SK-N-SH treated with all-trans-retinoic acid at 6 μM for 48 hours (cell line): ENCODE measurements around the gene TNIK.

Source experiments
- ATAC-seq: fragments of 200-7000 bp; cut with Tn5 transposase; 3 replicates; pipeline ENCODE4 v1.9.1; 2020; ENCODE audit warnings: mild to moderate bottlenecking, moderate library complexity
- BACH2 ChIP-seq: fragments of 250-450 bp; sonication (Bioruptor Pico); IDR thresholded peaks from 2 replicates; pipeline ENCODE4 v1.9.0; 2021; ENCODE audit warnings: mild to moderate bottlenecking, borderline replicate concordance
- CSDC2 ChIP-seq: fragments of 250-450 bp; sonication (Bioruptor Pico); IDR thresholded peaks from 2 replicates; pipeline ENCODE4 v1.5.0; 2020; ENCODE audit warnings: mild to moderate bottlenecking, moderate library complexity
- ESRRG ChIP-seq: fragments of 250-450 bp; sonication (Bioruptor Pico); IDR thresholded peaks from 2 replicates; pipeline ENCODE4 v1.6.1; 2021; ENCODE audit warnings: mild to moderate bottlenecking
- GLIS3 ChIP-seq: fragments of 250-450 bp; sonication (Bioruptor Pico); IDR thresholded peaks from 2 replicates; pipeline ENCODE4 v1.5.0; 2020; ENCODE audit warnings: mild to moderate bottlenecking, moderate library complexity
- ISL1 ChIP-seq: fragments of 250-450 bp; sonication (Bioruptor Pico); IDR thresholded peaks from 2 replicates; pipeline ENCODE4 v2.1.2; 2022; ENCODE audit warnings: mild to moderate bottlenecking, moderate library complexity
- OSR1 ChIP-seq: fragments of 250-450 bp; sonication (Bioruptor Pico); IDR thresholded peaks from 2 replicates; pipeline ENCODE4 v1.8.0; 2022; ENCODE audit warnings: moderate library complexity, mild to moderate bottlenecking, inconsistent platforms
- PPARA ChIP-seq: fragments of 250-450 bp; sonication (Bioruptor Pico); IDR thresholded peaks from 2 replicates; pipeline ENCODE4 v1.5.0; 2020; ENCODE audit warnings: mild to moderate bottlenecking, borderline replicate concordance
- RARB ChIP-seq: fragments of 250-450 bp; sonication (Bioruptor Pico); IDR thresholded peaks from 2 replicates; pipeline ENCODE4 v1.8.0; 2021; ENCODE audit warnings: mild to moderate bottlenecking, moderate library complexity
- SNAI2 ChIP-seq: fragments of 250-450 bp; sonication (Bioruptor Pico); IDR thresholded peaks from 2 replicates; pipeline ENCODE4 v1.5.0; 2020; ENCODE audit warnings: mild to moderate bottlenecking, moderate library complexity
- TCF4 ChIP-seq: fragments of 250-450 bp; sonication (Bioruptor Pico); IDR thresholded peaks from 2 replicates; pipeline ENCODE4 v1.8.0; 2021; ENCODE audit warnings: mild to moderate bottlenecking, moderate library complexity, borderline replicate concordance
- TOX ChIP-seq: fragments of 250-450 bp; sonication (Bioruptor Pico); IDR thresholded peaks from 2 replicates; pipeline ENCODE4 v1.8.0; 2021; ENCODE audit warnings: mild to moderate bottlenecking, moderate library complexity, borderline replicate concordance
- ZC3H10 ChIP-seq: fragments of 250-450 bp; sonication (Bioruptor Pico); IDR thresholded peaks from 2 replicates; pipeline ENCODE4 v1.5.1; 2021; ENCODE audit warnings: mild to moderate bottlenecking, moderate library complexity
- ZFP3 ChIP-seq: fragments of 250-450 bp; sonication (Bioruptor Pico); IDR thresholded peaks from 2 replicates; pipeline ENCODE4 v1.5.0; 2020; ENCODE audit warnings: mild to moderate bottlenecking, moderate library complexity
- ZFP30 ChIP-seq: fragments of 450-650 bp; formaldehyde crosslinking; IDR thresholded peaks from 2 replicates; pipeline ENCODE4 v1.5.0; 2022; ENCODE audit warnings: mild to moderate bottlenecking, moderate library complexity
- ZNF565 ChIP-seq: fragments of 450-650 bp; formaldehyde crosslinking; conservative IDR thresholded peaks from 2 replicates; pipeline ENCODE4 v1.5.0; 2020; ENCODE audit warnings: low read depth, mild to moderate bottlenecking, moderate library complexity
- ZNF70 ChIP-seq: fragments of 450-650 bp; formaldehyde crosslinking; IDR thresholded peaks from 2 replicates; pipeline ENCODE4 v1.5.0; 2020; ENCODE audit warnings: mild to moderate bottlenecking, moderate library complexity
- ZNF8 ChIP-seq: fragments of 450-650 bp; formaldehyde crosslinking; IDR thresholded peaks from 2 replicates; pipeline ENCODE4 v1.5.0; 2020; ENCODE audit warnings: mild to moderate bottlenecking, moderate library complexity
- TF ChIP-seq, protein P1 (sequence below): fragments of 250-450 bp; sonication (Bioruptor Pico); IDR thresholded peaks from 2 replicates; pipeline ENCODE4 v1.5.1; 2020; ENCODE audit warnings: low read depth, mild to moderate bottlenecking, moderate library complexity
- TF ChIP-seq, protein P2 (sequence below): fragments of 250-450 bp; sonication (Bioruptor Pico); IDR thresholded peaks from 2 replicates; pipeline ENCODE4 v1.5.1; 2021; ENCODE audit warnings: mild to moderate bottlenecking, moderate library complexity
- TF ChIP-seq, protein P3 (sequence below): fragments of 250-450 bp; sonication (Bioruptor Pico); IDR thresholded peaks from 2 replicates; pipeline ENCODE4 v1.8.0; 2020; ENCODE audit warnings: mild to moderate bottlenecking, moderate library complexity, borderline replicate concordance
- TF ChIP-seq, protein P4 (sequence below): fragments of 250-450 bp; sonication (Bioruptor Pico); IDR thresholded peaks from 2 replicates; pipeline ENCODE4 v1.5.0; 2020; ENCODE audit warnings: mild to moderate bottlenecking, moderate library complexity
- TF ChIP-seq, protein P5 (sequence below): fragments of 250-450 bp; sonication (Bioruptor Pico); IDR thresholded peaks from 2 replicates; pipeline ENCODE4 v1.8.0; 2021; ENCODE audit warnings: low read depth, mild to moderate bottlenecking, moderate library complexity, borderline replicate concordance

The TNIK gene

DNA sequence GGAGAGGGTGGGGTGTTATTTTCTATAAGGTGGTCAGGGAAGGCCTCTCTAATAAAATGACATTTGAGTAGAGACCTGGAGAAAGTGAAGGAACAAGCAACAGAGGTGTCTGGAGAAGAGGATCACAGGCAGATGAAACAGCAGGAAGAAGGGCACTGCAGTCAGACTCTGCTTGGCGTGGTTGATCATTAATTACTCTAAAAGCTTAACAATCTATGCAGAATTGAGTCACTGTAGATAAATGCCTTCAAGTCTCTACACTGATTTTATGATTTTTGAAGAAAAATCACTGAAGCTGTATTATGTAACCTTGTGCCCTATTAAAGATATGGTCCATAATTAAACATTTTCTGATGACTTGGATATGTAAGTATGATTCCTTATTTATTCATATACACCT, 114.2 kb downstream of the TNIK start:
- TF ChIP-seq ZC3H10 (CRISPR knock-in tag): no peak
- TF ChIP-seq, protein P1, sequence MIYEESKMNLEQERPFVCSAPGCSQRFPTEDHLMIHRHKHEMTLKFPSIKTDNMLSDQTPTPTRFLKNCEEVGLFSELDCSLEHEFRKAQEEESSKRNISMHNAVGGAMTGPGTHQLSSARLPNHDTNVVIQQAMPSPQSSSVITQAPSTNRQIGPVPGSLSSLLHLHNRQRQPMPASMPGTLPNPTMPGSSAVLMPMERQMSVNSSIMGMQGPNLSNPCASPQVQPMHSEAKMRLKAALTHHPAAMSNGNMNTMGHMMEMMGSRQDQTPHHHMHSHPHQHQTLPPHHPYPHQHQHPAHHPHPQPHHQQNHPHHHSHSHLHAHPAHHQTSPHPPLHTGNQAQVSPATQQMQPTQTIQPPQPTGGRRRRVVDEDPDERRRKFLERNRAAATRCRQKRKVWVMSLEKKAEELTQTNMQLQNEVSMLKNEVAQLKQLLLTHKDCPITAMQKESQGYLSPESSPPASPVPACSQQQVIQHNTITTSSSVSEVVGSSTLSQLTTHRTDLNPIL: no peak
- ATAC-seq: no peak

DNA sequence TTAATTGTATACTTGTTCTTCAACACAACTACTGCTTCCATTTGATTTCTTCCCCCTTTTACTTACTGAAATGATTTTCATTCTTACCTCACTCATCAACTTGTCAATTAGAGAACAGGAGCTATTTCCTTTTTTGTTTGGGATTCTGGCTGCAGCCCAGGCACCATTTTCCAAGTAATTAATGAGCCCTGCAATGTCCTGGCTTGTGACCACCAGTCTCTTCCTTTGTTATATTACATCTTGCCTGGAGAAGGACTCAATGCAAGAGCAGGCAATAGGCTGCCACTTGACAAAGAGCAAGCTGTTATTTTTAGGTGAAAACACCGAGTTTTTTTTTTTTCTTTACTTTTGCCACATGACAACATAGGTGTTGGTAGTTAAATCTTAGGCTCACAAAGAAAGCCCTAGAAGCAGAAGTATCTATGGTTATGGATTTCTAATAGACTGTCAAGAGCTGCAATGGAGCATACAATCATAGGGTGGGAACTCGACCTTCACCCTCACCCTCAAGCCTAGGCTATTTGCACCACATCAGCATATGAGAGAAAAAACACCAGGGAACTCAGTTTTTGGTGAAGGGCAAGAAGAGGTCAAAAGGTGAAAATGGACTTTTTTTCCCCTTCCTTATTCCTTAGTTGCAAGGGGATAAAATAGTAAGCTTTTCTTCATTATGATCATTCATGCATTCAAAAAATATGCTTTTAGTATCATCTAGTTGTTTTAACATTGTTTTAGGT, 114.9 kb downstream of the TNIK start:
- no peak for ATAC-seq
- no peak for TF ChIP-seq CSDC2 (CRISPR knock-in tag)
- no peak for TF ChIP-seq ZNF70 (CRISPR knock-in tag)
- TF ChIP-seq, protein P2, sequence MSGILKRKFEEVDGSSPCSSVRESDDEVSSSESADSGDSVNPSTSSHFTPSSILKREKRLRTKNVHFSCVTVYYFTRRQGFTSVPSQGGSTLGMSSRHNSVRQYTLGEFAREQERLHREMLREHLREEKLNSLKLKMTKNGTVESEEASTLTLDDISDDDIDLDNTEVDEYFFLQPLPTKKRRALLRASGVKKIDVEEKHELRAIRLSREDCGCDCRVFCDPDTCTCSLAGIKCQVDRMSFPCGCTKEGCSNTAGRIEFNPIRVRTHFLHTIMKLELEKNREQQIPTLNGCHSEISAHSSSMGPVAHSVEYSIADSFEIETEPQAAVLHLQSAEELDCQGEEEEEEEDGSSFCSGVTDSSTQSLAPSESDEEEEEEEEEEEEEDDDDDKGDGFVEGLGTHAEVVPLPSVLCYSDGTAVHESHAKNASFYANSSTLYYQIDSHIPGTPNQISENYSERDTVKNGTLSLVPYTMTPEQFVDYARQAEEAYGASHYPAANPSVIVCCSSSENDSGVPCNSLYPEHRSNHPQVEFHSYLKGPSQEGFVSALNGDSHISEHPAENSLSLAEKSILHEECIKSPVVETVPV (CRISPR knock-in tag): no peak
- TF ChIP-seq ZNF8 (CRISPR knock-in tag): no peak
- TF ChIP-seq ISL1: no peak
- no peak for TF ChIP-seq GLIS3
- no peak for TF ChIP-seq TOX (CRISPR knock-in tag)
- no peak for TF ChIP-seq ESRRG (CRISPR knock-in tag)
- TF ChIP-seq, protein P3, sequence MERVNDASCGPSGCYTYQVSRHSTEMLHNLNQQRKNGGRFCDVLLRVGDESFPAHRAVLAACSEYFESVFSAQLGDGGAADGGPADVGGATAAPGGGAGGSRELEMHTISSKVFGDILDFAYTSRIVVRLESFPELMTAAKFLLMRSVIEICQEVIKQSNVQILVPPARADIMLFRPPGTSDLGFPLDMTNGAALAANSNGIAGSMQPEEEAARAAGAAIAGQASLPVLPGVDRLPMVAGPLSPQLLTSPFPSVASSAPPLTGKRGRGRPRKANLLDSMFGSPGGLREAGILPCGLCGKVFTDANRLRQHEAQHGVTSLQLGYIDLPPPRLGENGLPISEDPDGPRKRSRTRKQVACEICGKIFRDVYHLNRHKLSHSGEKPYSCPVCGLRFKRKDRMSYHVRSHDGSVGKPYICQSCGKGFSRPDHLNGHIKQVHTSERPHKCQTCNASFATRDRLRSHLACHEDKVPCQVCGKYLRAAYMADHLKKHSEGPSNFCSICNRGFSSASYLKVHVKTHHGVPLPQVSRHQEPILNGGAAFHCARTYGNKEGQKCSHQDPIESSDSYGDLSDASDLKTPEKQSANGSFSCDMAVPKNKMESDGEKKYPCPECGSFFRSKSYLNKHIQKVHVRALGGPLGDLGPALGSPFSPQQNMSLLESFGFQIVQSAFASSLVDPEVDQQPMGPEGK (CRISPR knock-in tag): no peak
- TF ChIP-seq, protein P4, sequence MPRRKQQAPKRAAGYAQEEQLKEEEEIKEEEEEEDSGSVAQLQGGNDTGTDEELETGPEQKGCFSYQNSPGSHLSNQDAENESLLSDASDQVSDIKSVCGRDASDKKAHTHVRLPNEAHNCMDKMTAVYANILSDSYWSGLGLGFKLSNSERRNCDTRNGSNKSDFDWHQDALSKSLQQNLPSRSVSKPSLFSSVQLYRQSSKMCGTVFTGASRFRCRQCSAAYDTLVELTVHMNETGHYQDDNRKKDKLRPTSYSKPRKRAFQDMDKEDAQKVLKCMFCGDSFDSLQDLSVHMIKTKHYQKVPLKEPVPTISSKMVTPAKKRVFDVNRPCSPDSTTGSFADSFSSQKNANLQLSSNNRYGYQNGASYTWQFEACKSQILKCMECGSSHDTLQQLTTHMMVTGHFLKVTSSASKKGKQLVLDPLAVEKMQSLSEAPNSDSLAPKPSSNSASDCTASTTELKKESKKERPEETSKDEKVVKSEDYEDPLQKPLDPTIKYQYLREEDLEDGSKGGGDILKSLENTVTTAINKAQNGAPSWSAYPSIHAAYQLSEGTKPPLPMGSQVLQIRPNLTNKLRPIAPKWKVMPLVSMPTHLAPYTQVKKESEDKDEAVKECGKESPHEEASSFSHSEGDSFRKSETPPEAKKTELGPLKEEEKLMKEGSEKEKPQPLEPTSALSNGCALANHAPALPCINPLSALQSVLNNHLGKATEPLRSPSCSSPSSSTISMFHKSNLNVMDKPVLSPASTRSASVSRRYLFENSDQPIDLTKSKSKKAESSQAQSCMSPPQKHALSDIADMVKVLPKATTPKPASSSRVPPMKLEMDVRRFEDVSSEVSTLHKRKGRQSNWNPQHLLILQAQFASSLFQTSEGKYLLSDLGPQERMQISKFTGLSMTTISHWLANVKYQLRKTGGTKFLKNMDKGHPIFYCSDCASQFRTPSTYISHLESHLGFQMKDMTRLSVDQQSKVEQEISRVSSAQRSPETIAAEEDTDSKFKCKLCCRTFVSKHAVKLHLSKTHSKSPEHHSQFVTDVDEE (CRISPR knock-in tag): no peak
- TF ChIP-seq ZC3H10 (CRISPR knock-in tag): no peak
- TF ChIP-seq BACH2: no peak
- TF ChIP-seq, protein P5, sequence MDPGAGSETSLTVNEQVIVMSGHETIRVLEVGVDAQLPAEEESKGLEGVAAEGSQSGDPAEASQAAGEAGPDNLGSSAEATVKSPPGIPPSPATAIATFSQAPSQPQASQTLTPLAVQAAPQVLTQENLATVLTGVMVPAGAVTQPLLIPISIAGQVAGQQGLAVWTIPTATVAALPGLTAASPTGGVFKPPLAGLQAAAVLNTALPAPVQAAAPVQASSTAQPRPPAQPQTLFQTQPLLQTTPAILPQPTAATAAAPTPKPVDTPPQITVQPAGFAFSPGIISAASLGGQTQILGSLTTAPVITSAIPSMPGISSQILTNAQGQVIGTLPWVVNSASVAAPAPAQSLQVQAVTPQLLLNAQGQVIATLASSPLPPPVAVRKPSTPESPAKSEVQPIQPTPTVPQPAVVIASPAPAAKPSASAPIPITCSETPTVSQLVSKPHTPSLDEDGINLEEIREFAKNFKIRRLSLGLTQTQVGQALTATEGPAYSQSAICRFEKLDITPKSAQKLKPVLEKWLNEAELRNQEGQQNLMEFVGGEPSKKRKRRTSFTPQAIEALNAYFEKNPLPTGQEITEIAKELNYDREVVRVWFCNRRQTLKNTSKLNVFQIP (CRISPR knock-in tag): no peak
- TF ChIP-seq RARB (CRISPR knock-in tag): no peak
- TF ChIP-seq, protein P1: no peak
- no peak for TF ChIP-seq SNAI2 (CRISPR knock-in tag)
- TF ChIP-seq OSR1 (CRISPR knock-in tag): no peak
- no peak for TF ChIP-seq ZNF565
- no peak for TF ChIP-seq PPARA
- TF ChIP-seq ZFP3 (CRISPR knock-in tag): no peak

DNA sequence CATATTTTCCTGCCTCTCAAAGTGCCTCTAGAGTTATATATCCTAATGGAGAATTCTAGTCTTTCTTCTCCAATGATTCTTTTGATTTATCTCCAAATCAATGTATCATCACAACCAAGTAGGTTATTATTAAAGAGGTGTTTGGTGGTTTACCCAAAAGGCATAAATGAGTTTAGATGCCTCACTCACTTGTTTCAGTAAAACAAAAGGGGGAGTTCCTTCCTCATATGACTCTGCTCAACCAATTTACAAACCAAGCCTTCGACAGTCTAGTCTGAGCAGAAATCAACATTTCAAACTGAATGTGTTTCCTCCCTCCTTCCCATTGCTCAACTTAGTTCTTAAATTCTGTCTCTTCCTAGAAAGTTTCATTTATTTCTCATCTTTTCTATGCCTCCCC, 116.5 kb downstream of the TNIK start:
- no peak for ATAC-seq
- TF ChIP-seq PPARA (no peak), ZC3H10 (CRISPR knock-in tag) (no peak), ZFP3 (CRISPR knock-in tag) (no peak), GLIS3 (no peak), ZNF8 (CRISPR knock-in tag) (no peak), TCF4 (CRISPR knock-in tag) (no peak), OSR1 (CRISPR knock-in tag) (no peak), SNAI2 (CRISPR knock-in tag) (no peak), ZNF70 (CRISPR knock-in tag) (no peak), ZFP30 (no peak), ISL1 (no peak), ZNF565 (no peak)
- TF ChIP-seq, protein P2 (CRISPR knock-in tag): no peak
- TF ChIP-seq, protein P5 (CRISPR knock-in tag): no peak
- TF ChIP-seq, protein P1: no peak
